Lung (tissue), 13 donors: ENCODE measurements around the gene MROH9. TPM values are rescaled to one million over a fixed set of nuclear protein-coding genes. Genes with fewer than 3 reads are reported as not detected.

Experiments used
- ATAC-seq: fragments of 200-7000 bp; cut with Tn5 transposase; one replicate; pipeline ENCODE4 v1.9.1; 2020; ENCODE audit warnings: moderate number of reproducible peaks; ENCODE audit not compliant: insufficient read depth, low FRiP score
- DNase-seq, 3 donors: peaks; one replicate each; pipeline ENCODE4 v3.0.0-alpha.2; 2013 to 2017
- H3K27ac ChIP-seq, 2 donors: one replicate each; pipeline ENCODE4 v1.5.1; 2013; ENCODE audit warnings: mild to moderate bottlenecking in 2 of 2, moderate library complexity in 2 of 2, control low read depth in 1 of 2, inconsistent platforms in 1 of 2, low read depth in 1 of 2, low read length in 1 of 2
- H3K27me3 ChIP-seq, 3 donors: one replicate each; pipeline ENCODE4 v1.5.1; 2013; ENCODE audit warnings: low read length in 2 of 3; ENCODE audit not compliant: control insufficient read depth in 3 of 3, insufficient read depth in 3 of 3
- H3K36me3 ChIP-seq, 4 donors: one replicate each; pipeline ENCODE4 v1.5.1; 2013; ENCODE audit warnings: low read length in 4 of 4, mild to moderate bottlenecking in 1 of 4, moderate library complexity in 1 of 4; ENCODE audit not compliant: control insufficient read depth in 4 of 4, insufficient read depth in 4 of 4
- H3K4me1 ChIP-seq, 5 donors: one replicate each; pipeline ENCODE4 v1.5.1; 2013; ENCODE audit warnings: low read length in 5 of 5, mild to moderate bottlenecking in 2 of 5, moderate library complexity in 1 of 5; ENCODE audit not compliant: control insufficient read depth in 5 of 5, insufficient read depth in 5 of 5
- H3K4me3 ChIP-seq: one replicate; pipeline ENCODE4 v1.5.1; 2013; ENCODE audit warnings: mild to moderate bottlenecking, control low read depth, moderate library complexity
- H3K9ac ChIP-seq, 2 donors: one replicate each; pipeline ENCODE4 v1.5.1; 2013; ENCODE audit warnings: low read length in 2 of 2, control low read depth in 1 of 2; ENCODE audit not compliant: insufficient read depth in 1 of 2
- H3K9me3 ChIP-seq, 4 donors: one replicate each; pipeline ENCODE4 v1.5.1; 2013; ENCODE audit warnings: low read length in 3 of 4, mild to moderate bottlenecking in 1 of 4, moderate library complexity in 1 of 4; ENCODE audit not compliant: control insufficient read depth in 4 of 4, insufficient read depth in 3 of 4
- WGBS, 2 donors: extraction: QIAGEN DNeasy Blood & Tissue Kit; methylation state at CpG; one replicate each; pipeline ENCODE4 v1.1.7; 2013; 5-methylcytosine and 5-hydroxymethylcytosine counted together
- polyA plus RNA-seq, 2 donors: library from polyadenylated mRNA; stranded (reverse); fragments of 200-250 nt; gene quantifications; one replicate each; pipeline ENCODE4 v1.2.1, GENCODE V29; 2013
- small RNA-seq: library from RNA; depleted of rRNA; stranded (forward); fragments of <200 nt; gene quantifications from one replicate; pipeline ENCODE3, GENCODE V24; 2014; ENCODE audit warnings: low replicate concordance
- total RNA-seq, 2 donors: library from RNA; depleted of rRNA in 1 of 2; stranded (reverse); fragments of >200 nt in 1 of 2; gene quantifications; one replicate each; pipeline ENCODE4 v1.2.1, GENCODE V29; 2014 to 2021
- TF ChIP-seq, protein P1 (sequence below): IDR thresholded peaks from 2 replicates; pipeline ENCODE4 v1.5.1; 2012; ENCODE audit warnings: mild to moderate bottlenecking; ENCODE audit errors: control extremely low read depth, extremely low read depth
- donor health status: control.
- donor health status: control.
- donor health status: Bipolar disorder and iron deficiency.
- donor health status: healthy.
- donor health status: DM: yes; HTN: yes; CAD: no.

The MROH9 gene
- total and polyA plus RNA-seq, 4 donors = 0.49 to 11.6 (median 2.1) TPM

DNA sequence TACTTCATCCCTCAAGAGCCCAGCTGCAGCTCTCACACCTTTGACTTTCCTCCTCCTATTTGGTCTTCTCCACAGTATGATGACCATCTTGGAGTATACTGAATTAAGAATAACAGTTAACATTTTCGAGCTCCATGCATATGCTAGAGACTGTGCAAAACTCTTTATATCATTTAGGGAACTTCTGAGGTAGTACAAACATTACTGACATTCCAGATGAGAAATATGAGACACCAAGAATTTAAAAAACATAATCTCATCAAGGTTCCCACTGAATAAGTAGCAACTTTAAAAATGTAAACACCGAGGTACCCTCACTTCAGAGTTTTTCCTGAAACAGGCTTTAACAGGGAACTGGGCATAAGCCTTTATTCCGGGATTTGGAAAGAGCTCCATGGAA is 178.0 kb downstream of the MROH9 start:
- ATAC-seq (no peak), DNase-seq (no peak)
- no peaks in the 10 kb centered on the region for H3K27me3 ChIP-seq
- no peaks in the 10 kb centered on the region for H3K9me3 ChIP-seq
- peaks cover 0 to 42% (median 7%) of the 10 kb centered on the region in 5 donors for H3K4me1 ChIP-seq
- WGBS, 2 donors = 54 to 63% methylated on average over 3 of the region's 3 CpGs
- no peak overlapping the region for H3K9ac ChIP-seq
- H3K27ac ChIP-seq = peak overlapping the region in 1 of 2 donors; percentile 43
- no peaks in the 10 kb centered on the region for H3K36me3 ChIP-seq
- TF ChIP-seq, protein P1, sequence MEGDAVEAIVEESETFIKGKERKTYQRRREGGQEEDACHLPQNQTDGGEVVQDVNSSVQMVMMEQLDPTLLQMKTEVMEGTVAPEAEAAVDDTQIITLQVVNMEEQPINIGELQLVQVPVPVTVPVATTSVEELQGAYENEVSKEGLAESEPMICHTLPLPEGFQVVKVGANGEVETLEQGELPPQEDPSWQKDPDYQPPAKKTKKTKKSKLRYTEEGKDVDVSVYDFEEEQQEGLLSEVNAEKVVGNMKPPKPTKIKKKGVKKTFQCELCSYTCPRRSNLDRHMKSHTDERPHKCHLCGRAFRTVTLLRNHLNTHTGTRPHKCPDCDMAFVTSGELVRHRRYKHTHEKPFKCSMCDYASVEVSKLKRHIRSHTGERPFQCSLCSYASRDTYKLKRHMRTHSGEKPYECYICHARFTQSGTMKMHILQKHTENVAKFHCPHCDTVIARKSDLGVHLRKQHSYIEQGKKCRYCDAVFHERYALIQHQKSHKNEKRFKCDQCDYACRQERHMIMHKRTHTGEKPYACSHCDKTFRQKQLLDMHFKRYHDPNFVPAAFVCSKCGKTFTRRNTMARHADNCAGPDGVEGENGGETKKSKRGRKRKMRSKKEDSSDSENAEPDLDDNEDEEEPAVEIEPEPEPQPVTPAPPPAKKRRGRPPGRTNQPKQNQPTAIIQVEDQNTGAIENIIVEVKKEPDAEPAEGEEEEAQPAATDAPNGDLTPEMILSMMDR = no peak
- no peak overlapping the region for H3K4me3 ChIP-seq

Small RNA genes within 50 kb of the gene (small RNA-seq; reads per million reads assigned to genes)
- gene MIR1295A = 0.85 reads per million, percentile 78 among the genes with 10 or more reads in this experiment

Other genes with a start within 250 kb of the MROH9 start
- 1 to 10 TPM; 5.0 to 9.0 TPM for gene FMO3, start 155.4 kb downstream of the MROH9 start, total RNA-seq
- gene FMO3, start 155.4 kb downstream of the MROH9 start, polyA plus RNA-seq = 1 to 10 TPM; 2.0 to 6.7 TPM
- 100 to 1,000 TPM in 1 of 2 donors, 10 to 100 TPM in 1; 44.8 to 165 TPM for gene FMO2, start 249.8 kb downstream of the MROH9 start, total RNA-seq
- gene FMO2, start 249.8 kb downstream of the MROH9 start, polyA plus RNA-seq = 10 to 100 TPM in 1 of 2 donors, 1 to 10 TPM in 1; 5.2 to 78.2 TPM